NCI-H82 treated with DMSO at 0.1 percent for 48 hours (cell line): ENCODE data around the gene NMUR1.

ENCODE experiments used
- DNase-seq: peaks from one replicate; lab custom pipeline; 2025; ENCODE audit not compliant: unreplicated experiment; lab: John Stamatoyannopoulos, UW

Gene NMUR1

GRCh38 chr2:231554327-231554726, 24.1 kb upstream of the NMUR1 start:
- no peak for DNase-seq

GRCh38 chr2:231552752-231553151, 22.5 kb upstream of the NMUR1 start:
- DNase-seq, result no peak

GRCh38 chr2:231549446-231550239, 19.4 kb upstream of the NMUR1 start:
- DNase-seq, result no peak

- DNase-seq, result no peak
Measured at GRCh38 chr2:231548752-231549151, 18.5 kb upstream of the NMUR1 start.

GRCh38 chr2:231547315-231548110, 17.3 kb upstream of the NMUR1 start:
- DNase-seq, result no peak

- no peak for DNase-seq
Measured at GRCh38 chr2:231546014-231546715, 15.9 kb upstream of the NMUR1 start.

GRCh38 chr2:231545105-231545902, 15.1 kb upstream of the NMUR1 start:
- no peak for DNase-seq

- no peak for DNase-seq
Measured at GRCh38 chr2:231542136-231542535, 11.9 kb upstream of the NMUR1 start.

- DNase-seq, result no peak
Measured at GRCh38 chr2:231541645-231542044, 11.4 kb upstream of the NMUR1 start.

GRCh38 chr2:231539991-231540390, 9.7 kb upstream of the NMUR1 start:
- no peak for DNase-seq

GRCh38 chr2:231535961-231536360, 5.7 kb upstream of the NMUR1 start:
- no peak for DNase-seq

GRCh38 chr2:231533777-231534125, 3.5 kb upstream of the NMUR1 start:
- DNase-seq, result no peak

- DNase-seq, result peak; percentile 33
Measured at GRCh38 chr2:231533086-231533776, 3.0 kb upstream of the NMUR1 start.

- no peak for DNase-seq
Measured at GRCh38 chr2:231532756-231533035, 2.5 kb upstream of the NMUR1 start.

GRCh38 chr2:231531883-231532755, 1.9 kb upstream of the NMUR1 start:
- DNase-seq, result no peak

GRCh38 chr2:231531466-231531865, 1.2 kb upstream of the NMUR1 start:
- no peak for DNase-seq

GRCh38 chr2:231528636-231529030, 1.6 kb downstream of the NMUR1 start:
- no peak for DNase-seq

- DNase-seq, result no peak
Measured at GRCh38 chr2:231527955-231528635, 2.1 kb downstream of the NMUR1 start.

GRCh38 chr2:231527091-231527395, 3.2 kb downstream of the NMUR1 start:
- no peak for DNase-seq
